GM06990 (cell line): ENCODE measurements around the gene VAV2.
A peak's percentile ranks its signal among the peaks of the same experiment; 100 is the strongest.

Experiments used
- DNase-seq: peaks from one replicate; pipeline ENCODE4 v3.0.0-alpha.2; 2011; ENCODE audit not compliant: insufficient read length; ENCODE audit errors: extremely low read depth
- H3K27me3 ChIP-seq: replicated peaks from 2 replicates; pipeline ENCODE4 v1.6.0; 2011; ENCODE audit warnings: low read length; ENCODE audit not compliant: control insufficient read depth, insufficient read depth
- H3K36me3 ChIP-seq: 2 replicates; pipeline ENCODE4 v1.5.1; 2011; ENCODE audit warnings: low read length; ENCODE audit not compliant: control insufficient read depth, insufficient read depth
- H3K4me3 ChIP-seq: replicated peaks from 2 replicates; pipeline ENCODE4 v1.5.1; 2011; ENCODE audit warnings: low read depth, mild to moderate bottlenecking, control low read depth, low read length
- TF ChIP-seq, protein P1 (sequence below): IDR thresholded peaks from 2 replicates; pipeline ENCODE4 v1.5.1; 2011; ENCODE audit warnings: low read length, control low read depth, mild to moderate bottlenecking, inconsistent platforms; ENCODE audit not compliant: insufficient read depth, poor library complexity, severe bottlenecking

The VAV2 gene

GRCh38 chr9:134028076-134028475, 36.0 kb upstream of the VAV2 start:
- DNase-seq, result no peak

GRCh38 chr9:134027561-134027960, 35.4 kb upstream of the VAV2 start:
- Histone ChIP-seq H3K36me3 (peaks cover 4% of the 10 kb centered on the region), H3K27me3 (no peaks in the 10 kb centered on the region), H3K4me3 (no peak overlapping the region)
- TF ChIP-seq, protein P1, sequence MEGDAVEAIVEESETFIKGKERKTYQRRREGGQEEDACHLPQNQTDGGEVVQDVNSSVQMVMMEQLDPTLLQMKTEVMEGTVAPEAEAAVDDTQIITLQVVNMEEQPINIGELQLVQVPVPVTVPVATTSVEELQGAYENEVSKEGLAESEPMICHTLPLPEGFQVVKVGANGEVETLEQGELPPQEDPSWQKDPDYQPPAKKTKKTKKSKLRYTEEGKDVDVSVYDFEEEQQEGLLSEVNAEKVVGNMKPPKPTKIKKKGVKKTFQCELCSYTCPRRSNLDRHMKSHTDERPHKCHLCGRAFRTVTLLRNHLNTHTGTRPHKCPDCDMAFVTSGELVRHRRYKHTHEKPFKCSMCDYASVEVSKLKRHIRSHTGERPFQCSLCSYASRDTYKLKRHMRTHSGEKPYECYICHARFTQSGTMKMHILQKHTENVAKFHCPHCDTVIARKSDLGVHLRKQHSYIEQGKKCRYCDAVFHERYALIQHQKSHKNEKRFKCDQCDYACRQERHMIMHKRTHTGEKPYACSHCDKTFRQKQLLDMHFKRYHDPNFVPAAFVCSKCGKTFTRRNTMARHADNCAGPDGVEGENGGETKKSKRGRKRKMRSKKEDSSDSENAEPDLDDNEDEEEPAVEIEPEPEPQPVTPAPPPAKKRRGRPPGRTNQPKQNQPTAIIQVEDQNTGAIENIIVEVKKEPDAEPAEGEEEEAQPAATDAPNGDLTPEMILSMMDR, result no peak
- DNase-seq, result no peak

More at GRCh38 chr9:134028076-134028475, 36.0 kb upstream of the VAV2 start:
- Histone ChIP-seq H3K27me3 (no peaks in the 10 kb centered on the region), H3K36me3 (peaks cover 7% of the 10 kb centered on the region), H3K4me3 (no peak overlapping the region)
- TF ChIP-seq, protein P1, result no peak

GRCh38 chr9:134026981-134027380, 34.9 kb upstream of the VAV2 start:
- TF ChIP-seq, protein P1, result no peak
- no peak for DNase-seq
- no peak overlapping the region for H3K4me3 ChIP-seq

DNA sequence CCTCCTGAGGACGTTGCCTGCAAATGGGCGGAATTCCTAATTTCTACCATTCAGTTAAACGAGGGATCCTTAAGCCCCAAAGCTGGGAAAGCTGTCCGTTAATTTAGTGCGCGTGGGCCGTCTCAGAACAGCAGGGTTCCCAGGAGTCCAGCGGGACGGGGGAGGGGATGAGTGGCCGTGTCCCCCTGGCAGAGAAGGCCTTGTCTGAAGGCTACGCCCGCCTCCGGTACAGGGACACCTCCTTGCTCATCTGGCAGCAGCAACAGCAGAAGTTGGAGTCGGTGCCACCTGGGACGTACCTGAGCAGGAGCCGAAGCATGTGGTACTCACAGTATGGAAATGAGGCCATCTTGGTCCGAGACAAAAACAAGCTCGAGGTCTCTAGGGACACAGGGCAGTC, 34.5 kb upstream of the VAV2 start:
- H3K27me3 ChIP-seq, result no peaks in the 10 kb centered on the region
- no peak overlapping the region for H3K4me3 ChIP-seq
- DNase-seq, result no peak
- peaks cover 4% of the 10 kb centered on the region for H3K36me3 ChIP-seq
- TF ChIP-seq, protein P1, result no peak

More at GRCh38 chr9:134026981-134027380, 34.9 kb upstream of the VAV2 start:
- Histone ChIP-seq H3K36me3 (peaks cover 4% of the 10 kb centered on the region), H3K27me3 (no peaks in the 10 kb centered on the region)

DNA sequence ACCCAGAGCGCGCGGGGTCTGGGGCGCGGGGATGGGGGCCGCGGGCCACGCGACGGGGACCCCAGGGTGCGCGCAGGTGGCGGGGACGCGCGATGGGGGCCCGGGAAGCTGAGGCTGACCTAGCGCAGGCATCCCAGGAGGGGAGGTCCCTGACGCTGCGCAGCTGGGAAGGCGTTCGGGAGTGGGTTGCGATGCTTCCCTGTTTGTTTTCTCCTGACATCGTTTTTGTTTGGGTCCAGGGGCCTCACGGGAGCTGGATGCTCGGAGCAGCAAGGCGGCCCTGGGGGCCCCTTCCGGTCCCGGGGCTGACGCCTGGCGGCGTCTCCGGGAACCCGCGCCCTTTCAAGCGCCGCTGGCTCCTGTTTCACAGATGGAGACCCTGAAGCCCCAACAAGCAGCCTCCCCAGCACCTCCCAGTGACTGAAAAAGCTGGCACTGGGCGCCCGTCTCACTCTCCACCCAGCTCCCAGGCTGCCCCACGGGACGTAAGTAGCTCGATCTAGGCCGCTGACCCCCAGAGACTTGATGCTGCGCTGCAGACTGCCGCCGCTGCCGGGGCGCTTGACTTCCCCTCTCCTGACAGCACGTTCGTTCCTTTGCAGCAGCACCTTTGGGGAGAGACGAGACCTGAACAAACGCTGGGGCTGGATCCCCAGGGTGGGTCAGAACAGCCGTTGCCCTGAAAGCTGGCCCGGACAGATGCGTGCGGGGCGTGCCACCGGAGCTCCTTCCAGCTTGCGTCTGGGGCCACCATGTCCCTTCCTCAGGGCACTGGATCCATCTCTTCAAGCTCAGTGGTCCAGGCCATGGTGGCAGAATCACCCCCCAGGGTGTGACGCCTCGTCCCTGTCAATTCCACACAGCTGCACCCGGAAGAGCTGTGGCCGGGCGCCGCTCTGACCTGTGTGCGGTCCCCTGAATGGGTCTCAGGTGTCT, 33.8 kb upstream of the VAV2 start:
- Histone ChIP-seq H3K36me3 (peaks cover 4% of the 10 kb centered on the region; the same call in 1 of the 2 replicates), H3K27me3 (no peaks in the 10 kb centered on the region), H3K4me3 (peak overlapping the region; percentile 74)
- TF ChIP-seq, protein P1, result peak; percentile 54
- DNase-seq, result peak; percentile 80
